GM12873 (cell line): ENCODE data around the gene FBP1.

Source experiments
- CTCF ChIP-seq: IDR thresholded peaks from 2 replicates; pipeline ENCODE4 v1.5.1; 2012; ENCODE audit warnings: low read depth, mild to moderate bottlenecking, moderate library complexity, low read length, control low read depth; ENCODE audit not compliant: insufficient read depth; ENCODE audit errors: missing control alignments

FBP1 gene

GRCh38 chr9:94655739-94656138, 16.4 kb upstream of the FBP1 start:
- TF ChIP-seq CTCF: no peak

- TF ChIP-seq CTCF: no peak
Measured at GRCh38 chr9:94654165-94654894, 15.0 kb upstream of the FBP1 start.

GRCh38 chr9:94650949-94651348, 11.6 kb upstream of the FBP1 start:
- no peak for TF ChIP-seq CTCF

- no peak for TF ChIP-seq CTCF
Measured at GRCh38 chr9:94649100-94649819, 9.9 kb upstream of the FBP1 start.

- no peak for TF ChIP-seq CTCF
Measured at GRCh38 chr9:94648185-94648584, 8.9 kb upstream of the FBP1 start.

- no peak for TF ChIP-seq CTCF
Measured at GRCh38 chr9:94645901-94646300, 6.6 kb upstream of the FBP1 start.

GRCh38 chr9:94644543-94644942, 5.2 kb upstream of the FBP1 start:
- no peak for TF ChIP-seq CTCF
